ENCODE results near the gene CMA1.
"Not testable (repeated sequence)": the region's sequence is repeated elsewhere in the genome, so short reads cannot be mapped to it uniquely, and the experiment has no call there.

- TF ChIP-seq CTCF (IDR thresholded peaks at IDR 0.05; ENCODE audit: low read length); EZH2phosphoT487 (IDR thresholded peaks at IDR 0.05; ENCODE audit: low read length); EZH2 (optimal IDR thresholded peaks at IDR 0.05; ENCODE audit: low read depth, low read length): not testable (repeated sequence)
Observed at GRCh38 chr14:24470450-24470849, 37.6 kb downstream of the CMA1 start.
